Right renal pelvis (tissue), 4 donors: ENCODE data around the gene GPR137B. TPM values are rescaled to one million over a fixed set of nuclear protein-coding genes. Genes with fewer than 3 reads are reported as not detected.

Source experiments
- DNase-seq, 4 donors: peaks; one replicate each; pipeline ENCODE4 v3.0.0-alpha.2; 2013; ENCODE audit warnings: low read depth in 4 of 4, low spot score in 3 of 4, missing footprints in 1 of 4
- polyA plus RNA-seq, 4 donors: library from polyadenylated mRNA; unstranded; fragments of 120-200 nt; gene quantifications; one replicate each; pipeline ENCODE4 v1.2.1, GENCODE V29; 2013; ENCODE audit not compliant: insufficient read length in 4 of 4

Gene GPR137B
- polyA plus RNA-seq, 4 donors = 36.4 to 47.4 (median 40.7) TPM

DNA sequence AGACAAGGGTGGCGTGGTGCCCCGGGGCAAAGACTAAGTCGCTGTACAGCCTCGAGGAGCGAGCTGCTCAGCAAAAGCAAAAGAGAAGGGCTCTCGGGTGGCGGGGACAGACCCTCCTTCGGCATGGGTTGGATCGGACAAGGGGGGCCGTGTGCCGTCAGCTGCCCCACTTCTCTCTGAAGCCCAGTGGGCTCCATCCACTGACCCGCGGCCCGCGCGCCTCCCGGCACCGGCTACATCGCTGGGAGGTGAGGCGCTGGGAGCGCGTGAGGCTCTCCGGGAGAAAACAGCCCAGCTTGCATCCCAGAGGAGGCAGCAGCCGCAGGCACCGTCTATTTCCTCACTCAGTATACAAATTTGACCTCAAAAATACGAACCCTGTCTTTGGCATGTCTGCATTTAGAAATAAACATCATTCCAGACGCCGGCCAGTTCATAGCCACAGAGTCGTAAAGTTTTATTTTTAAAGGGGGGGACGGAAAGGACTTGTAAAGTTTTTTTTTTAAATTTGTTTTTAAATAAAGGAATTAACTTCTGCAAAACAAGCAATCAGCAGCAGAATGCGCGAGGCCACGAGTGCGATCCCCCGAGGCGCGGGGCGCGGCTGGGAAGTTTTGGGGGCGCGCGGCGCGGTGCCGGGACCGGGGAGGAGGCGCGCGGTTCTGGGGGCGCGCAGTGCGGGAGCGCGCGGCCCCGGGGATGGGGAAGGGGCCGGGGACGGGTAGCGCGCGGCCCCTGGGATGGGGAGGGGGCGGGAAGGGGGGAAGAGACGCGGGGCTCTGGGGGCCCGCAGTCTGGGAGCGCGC lies 689 bp upstream of the GPR137B start:
- DNase-seq = no peak

DNA sequence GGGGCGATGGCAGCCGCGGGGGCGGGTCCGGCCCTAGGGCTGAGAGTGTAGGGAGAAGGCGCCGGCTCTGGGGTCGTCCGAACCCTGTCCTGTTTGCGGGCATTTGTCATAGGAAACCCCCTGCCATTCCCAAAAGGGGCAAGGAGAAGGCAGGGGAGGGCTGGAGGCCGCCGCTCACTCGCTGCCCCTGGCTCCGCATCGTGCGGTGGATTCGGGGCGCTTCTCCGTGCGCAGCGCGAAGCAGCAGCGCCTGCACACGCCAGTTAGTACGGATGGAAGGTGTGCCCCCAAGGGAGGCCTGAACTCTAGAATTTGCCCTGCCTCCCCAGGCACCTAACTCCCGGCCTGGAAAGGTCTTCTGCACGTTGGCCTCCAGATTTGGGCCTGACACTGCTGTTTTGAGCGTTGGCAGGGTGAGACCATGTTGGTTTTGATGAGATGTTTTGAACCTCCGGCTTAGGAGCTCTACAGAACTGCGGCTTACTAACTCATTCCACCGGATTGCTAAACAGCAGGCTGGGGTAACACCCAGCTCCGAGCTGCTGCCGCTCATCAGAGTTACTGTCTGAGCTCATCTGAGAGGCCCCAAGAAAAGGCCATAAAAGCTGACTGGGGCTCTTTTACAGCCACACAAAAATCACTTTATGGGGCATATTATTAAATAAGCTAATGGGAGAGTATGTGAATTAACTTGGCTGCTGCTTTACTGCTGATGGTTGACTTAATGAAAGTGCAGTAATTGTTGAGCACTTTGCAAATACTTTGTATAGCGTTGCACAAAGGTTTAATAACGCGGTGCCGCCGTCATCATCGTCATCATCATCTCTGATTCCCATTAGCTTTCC lies 987 bp downstream of the GPR137B start:
- no peak for DNase-seq

DNA sequence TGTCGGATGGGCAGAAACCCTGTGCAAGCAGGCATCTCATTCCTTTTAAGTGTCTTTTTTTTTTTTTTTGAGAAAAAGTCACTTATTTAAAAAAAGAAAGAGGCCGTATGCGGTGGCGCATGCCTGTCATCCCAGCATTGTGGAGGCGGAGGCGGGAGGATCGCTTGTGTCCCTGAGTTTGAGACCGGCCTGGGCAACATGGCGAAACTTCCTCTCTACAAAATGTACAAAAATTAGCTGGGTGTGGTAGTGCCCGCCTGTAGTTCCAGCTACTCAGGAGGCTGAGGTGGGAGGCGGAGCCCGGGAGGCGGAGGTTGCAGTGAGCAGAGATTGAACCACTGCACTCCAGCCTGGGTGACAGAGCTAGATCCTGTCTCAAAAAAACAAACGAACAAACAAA lies 1.7 kb downstream of the GPR137B start:
- no peak for DNase-seq

DNA sequence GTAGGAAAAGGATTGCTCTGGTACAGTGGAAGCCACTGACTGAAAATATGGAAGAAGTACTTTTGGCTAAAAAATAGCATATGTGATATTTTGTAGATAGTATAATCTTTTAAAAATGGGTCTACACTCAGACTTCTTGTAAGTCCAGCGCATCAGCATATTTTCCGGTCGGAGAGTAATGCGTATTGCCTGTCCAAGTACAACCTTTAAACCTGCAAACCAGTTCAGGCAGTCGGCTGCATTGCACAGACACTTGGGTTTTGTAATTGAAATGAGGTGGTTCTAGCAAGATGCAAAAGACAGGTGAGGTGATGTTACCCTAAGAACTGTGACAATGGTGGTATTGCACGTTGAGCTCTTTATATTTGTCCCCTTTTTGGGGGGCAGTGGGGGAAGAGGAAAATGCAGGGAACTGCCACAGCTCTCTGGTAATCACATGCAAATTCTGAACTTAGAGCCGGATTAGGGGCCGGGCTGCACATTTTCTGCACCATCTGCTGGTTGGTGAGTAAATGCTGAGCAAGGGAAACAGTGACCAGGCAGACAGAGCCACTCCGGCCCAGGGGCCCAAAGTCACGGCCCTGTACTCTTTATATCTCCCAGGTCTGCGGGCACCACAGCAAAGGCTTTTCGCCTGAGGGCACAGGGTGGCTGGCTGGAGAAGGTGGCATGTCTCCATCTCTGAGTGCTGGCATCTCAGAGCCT lies 2.3 kb downstream of the GPR137B start:
- no peak for DNase-seq

DNA sequence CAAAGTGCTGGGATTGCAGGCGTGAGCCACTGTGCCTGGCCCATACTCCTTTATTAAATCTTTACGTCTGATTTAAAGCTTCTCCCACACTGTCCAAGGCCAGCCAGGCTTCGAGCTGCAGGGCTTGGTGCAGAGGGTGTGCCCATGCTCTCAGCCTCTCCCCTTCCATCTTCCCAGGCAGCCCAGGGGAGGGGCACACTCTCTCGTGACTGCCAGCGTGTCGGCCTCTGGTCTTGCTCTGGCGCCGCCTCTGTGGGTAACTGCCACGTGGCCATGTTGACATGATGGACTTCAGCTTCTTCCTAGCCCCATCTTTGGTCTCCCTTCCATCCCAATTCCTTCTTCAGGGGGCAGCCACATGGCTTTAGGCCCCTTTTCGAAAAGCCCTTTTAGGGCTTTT lies 4.7 kb downstream of the GPR137B start:
- DNase-seq = no peak

DNA sequence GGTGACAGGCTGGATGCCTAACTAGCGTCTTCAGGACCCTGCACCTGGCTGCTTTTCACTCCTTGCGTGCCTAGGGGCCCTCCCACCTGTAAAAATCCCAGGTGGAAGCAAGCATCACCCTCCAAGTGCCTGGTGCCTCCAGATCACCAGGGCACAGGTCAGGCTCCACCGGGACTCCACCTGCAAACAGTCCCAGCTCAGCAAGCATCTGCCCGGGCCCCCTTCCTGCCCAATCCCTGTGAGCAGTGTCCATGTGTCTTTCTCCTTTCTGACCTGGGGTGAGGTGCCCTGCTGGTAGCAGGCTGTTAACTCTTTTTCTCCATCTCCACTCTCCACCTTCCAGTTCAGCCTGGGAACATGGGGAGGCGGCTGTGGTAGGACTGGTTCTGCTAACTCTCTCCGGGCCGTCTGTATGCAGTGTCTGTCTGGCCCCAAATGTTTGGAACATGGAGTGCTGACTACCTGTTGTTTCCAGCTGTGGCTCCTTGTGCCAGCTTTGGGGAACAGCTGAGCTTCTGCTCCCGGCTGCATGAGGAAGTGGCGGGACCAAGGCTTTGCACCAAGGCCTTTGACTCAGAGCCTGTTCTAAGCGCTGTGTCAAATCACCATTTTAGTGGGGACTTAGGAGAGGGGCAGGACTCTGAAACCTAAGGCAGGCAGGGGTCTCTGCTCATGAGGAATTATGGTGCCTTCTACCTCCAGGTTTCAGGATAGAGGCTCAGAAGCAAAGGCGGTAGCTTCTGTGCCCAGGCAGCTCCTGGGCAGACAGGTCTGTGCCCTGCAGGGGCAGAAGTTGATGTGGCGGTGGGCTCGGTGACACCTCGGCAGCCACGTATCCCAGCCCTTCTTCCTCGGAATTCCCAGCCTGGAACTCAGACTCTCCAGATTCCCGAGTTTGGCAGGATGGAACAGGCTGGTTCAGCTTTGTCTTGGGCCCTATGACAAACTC lies 5.5 kb downstream of the GPR137B start:
- DNase-seq = no peak

DNA sequence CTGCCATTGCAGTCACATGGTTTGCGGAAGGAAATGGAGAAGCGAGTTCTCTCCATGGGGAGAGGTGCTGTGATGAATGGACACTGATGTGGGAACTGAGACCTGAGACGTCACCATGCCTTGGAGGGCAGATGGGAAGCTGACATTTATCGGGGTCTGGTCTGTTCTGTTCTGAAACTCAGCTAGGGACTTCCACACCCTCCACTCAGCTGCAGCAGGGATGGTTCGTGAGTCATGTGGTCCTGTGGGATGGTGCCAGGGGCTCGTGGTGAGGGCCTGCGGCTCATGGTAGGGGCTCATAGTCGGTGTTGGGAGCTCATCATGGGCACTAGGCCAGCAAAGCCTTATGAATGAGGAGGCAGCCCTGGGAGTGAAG lies 6.1 kb downstream of the GPR137B start:
- DNase-seq = no peak

DNA sequence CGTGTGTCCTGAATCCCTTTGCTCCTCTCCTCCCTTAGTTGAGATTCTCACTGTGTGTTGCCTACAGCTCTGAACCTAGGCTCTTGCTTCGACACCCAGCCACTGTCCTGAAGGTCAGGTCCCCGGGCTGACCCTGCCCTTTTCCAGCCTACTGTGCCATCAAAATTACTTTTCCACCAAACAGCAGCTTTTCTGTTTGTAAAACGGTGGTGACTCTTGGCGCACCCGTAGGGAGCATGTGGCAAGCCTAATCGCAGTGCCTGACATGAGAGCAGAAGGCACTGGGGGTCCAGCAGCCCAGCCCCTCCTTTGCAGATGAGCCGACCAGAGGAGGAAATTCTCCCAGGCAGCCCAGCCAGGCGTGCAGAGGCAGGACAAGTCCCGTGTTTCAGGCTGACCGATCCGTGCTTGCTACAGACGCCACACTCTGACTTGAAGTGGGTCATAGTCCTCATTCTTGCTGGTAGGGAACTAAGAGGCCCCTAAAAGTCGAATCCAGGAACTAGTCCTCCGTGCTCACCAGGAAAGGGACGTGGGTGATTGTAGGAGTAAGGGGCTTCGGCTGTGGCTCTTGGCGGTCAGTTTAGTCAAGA lies 6.8 kb downstream of the GPR137B start:
- DNase-seq = no peak

DNA sequence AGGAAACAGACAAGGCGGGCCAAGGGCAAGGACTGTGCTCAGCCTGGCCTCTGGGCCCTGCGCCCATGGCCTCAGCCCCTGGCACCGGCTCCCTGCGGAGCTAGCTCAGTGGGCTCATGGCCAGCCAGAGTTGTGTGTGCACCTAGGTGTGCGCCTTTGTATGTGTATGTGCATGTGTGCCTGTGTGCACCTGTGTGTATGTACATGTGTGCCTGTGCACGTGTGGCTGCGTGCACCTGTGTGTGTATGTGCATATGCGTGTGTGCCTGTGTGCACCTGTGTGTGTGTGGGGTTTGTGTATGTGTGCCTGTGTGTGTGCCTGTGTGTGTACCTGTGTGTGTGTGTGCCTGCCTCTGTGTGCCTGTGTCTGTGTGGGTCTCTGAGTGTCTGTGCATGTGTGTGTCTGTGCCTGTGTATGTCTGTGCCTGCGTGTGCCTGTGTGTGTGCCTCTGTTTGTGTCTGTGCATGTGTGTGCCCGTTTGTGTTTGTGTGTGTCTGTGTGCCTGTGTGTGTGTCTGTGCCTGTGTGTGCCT lies 7.4 kb downstream of the GPR137B start:
- DNase-seq = no peak

DNA sequence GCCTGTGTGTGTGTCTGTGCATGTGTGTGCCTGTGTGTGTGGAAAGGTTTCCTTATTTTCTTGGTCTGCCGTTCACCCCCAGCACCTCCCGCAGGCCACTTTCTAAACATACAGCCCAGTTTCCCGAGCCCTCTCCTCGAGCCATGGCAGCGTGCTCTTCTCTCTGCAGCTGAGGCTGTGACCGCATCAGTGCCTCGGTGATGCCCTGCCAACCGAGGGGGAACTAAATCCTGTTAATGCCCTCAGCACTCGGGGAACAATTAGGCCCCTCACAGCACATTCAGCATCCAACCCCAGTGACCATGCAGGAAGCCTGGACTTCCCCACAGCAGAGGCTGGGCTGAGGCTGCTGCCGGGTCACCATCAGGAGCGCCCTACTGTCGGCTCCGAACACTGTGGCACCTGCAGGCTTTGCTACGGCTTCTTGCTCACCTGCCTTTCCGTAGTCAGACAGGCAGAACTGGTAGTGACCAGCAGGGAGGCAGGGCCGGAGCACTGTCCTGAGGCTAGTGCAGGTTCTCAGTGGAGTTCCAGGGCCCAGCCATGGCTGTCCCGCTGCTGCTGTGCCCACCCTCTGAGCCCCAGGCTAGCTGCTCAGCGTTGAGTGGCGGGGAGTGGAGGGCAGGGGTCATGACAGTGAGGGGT lies 8.1 kb downstream of the GPR137B start:
- DNase-seq = no peak

DNA sequence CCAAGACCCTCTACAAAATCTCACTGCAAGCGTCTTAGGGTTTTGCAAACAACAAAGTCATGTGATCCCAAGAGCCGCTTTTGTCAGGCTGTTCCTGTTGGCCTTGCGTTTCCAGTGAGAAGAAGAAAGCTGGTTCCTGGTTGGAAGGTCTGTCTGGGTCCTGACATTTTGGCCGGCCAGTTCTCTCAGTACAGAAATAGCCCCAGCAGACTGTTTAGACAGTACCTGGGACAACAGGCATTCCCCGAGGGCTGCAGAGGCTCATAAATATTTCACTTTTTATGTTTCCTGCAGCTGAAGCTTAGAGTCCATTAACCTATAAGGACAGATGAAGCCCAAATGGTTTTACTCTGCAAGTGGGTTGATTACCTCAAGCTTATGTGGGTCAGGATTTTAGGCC lies 8.6 kb downstream of the GPR137B start:
- no peak for DNase-seq

DNA sequence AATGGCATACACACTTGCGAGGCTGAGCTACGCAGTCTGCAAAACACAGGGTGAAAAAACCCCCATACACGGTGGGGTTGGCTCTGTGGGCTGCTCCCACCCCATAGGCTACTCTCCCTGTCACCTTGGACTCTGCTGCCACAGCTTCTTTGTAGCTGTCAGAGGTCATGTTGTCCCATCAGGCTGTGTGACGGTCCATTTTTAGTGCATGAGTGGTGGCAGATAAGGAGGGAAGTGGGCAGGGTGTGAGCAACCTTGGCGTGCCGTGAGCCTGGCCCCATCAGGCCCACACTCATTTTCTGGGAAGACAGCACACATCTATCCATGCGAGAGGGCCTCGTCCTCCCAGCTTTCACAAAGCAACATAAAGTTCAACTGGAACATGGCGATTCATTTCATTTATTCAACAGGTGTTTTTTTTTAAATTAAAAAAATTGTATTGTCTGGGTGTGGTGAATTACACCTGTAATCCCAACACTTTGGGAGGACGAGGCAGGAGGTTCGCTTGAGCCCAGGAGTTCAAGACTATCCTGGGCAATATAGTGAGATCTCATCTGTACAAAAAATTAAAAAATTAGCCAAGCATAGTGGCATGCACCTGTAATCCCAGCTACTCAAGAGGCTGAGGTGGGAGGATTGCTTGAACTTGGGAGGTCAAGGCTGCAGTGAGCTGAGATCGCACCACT lies 9.5 kb downstream of the GPR137B start:
- DNase-seq = no peak

DNA sequence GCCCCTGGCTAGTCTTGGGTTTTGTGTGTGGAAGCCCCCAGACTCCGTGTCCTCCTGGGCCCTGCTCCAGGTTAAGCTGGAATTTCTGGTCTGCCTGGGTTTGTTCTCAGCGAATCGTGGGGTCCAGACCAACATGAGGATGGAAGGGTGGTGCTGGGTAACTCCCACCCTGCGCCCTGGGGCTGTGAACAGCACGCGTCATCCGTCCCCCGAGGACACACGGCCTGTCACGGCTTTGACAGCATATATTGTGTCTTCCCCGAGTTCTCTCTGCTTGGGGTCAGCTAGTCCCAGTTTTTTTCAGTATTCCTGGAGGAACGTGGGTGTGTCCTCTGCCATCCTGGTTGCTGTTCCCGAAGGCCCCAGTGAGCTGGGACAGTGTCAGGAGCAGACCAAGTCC lies 11.8 kb downstream of the GPR137B start:
- DNase-seq = no peak

DNA sequence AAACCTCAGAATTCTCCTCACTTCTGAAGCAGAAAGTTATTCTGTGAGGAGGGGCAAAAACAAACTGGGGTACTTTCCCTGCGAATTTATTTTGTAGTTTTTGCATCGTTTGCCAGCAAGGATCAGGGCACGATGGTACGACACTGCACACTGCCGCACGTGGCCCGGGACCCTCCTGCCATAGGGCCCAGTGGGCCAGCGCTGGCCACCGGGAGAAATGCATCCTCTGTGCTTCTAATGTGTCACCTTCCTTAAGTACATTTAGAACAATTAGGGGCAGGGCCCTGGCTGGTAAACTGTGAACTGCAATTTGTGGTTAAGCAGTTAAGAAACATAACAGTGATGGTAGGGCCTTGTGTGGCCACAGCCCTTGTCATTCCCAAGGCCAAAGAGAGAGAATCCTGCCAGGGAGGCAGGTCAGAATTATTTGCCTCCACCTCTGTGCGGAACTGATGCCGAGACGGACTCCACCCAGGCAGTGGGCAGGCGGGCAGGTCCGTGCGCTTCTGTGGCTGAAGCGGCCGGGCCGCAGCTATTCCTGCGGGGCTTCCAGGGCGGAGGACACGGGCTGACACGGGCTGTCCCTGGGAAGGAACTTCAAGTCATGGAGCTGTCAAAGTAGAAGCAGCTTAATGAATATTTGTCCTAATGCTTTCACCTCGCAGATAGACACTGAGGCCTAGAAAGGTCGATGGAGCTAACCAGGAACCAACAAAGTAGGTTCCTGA lies 12.5 kb downstream of the GPR137B start:
- DNase-seq = no peak

DNA sequence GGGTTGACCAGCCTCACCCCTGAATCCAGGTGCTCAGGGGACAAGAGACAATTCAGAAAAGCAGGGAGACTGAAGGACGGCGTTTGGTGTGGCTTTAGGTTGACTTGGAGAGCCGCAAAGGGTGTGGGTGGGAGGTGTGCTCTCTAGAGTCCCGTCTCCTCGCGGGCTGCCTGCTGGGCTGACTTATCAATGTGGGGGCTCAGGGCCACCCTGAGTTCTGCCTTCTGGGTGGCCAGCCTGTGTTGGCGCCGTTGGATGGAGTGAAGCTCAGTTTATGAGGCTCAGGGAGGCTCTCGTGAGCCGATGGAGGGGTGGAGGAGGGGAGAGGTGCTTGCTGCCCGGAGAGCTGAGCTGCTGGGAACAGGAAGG lies 13.0 kb downstream of the GPR137B start:
- no peak for DNase-seq

DNA sequence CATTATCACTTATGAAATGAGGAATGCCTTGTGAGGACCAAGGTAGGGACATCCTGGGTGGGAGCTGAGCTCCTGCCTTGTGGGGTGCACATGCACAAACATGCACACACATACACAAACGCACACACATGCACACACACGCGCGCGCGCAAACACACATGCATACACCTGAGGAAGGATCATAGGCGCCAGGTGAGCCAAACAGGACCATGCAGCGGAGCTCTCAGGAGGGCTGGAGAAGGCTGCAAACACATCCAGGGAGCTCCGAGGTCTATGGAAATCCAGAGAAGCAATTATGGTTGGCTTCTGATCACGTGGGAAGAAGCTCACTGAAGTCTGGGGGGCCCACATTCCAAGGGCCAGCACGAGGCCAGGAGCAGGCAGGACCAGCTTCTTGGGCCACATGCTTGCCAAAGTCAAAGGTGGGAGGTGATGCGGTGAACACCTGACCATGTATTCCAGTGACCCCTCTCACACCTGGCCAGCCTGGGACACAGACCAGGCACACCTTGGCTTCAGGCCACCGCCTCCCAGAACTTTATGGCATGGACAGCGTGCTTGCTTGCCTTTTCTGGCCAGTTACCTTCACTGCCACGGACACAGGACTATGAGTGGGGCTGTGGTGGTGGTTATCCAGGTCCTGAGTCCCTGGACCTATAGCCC lies 13.6 kb downstream of the GPR137B start:
- DNase-seq = no peak

DNA sequence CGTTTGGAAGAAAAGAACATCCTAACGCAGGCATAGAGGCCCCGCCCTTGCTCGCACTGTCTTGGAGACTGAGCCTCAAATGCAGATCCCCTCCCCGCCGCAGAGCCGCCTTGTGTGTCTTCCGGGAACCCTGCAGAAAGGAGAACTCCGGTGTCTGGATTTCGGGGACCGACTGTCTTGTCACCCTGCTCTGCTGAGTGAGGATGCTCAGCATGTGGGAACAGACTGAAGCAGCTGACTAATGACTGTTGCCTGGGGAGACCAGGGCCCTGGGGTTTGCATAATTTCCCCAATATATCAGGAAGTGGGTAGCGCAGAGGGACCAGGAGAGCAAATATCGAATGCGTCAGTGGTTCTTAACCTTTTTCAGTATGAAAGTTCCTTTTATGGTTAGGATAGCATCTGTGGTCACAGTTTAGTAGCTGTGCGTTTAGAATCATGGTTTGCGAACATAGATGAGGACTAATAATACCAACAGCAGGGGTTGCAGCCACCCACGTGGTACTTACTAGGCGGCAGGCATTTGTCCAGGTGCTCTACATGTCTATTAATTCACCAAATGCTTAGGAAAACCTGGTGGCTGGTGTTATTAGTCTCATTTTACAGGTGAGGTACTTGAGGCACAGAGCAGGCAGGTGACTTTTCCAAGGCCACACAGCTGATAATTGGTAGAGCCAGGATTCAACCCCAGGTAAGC lies 14.3 kb downstream of the GPR137B start:
- DNase-seq = no peak
